T-cell (primary cell): ENCODE data around the gene SPATA31D3. TPM values are rescaled to one million over a fixed set of nuclear protein-coding genes. Genes with fewer than 3 reads are reported as not detected.
"Not testable (repeated sequence)": the region's sequence is repeated elsewhere in the genome, so short reads cannot be mapped to it uniquely, and the experiment has no call there.

Experiments used
- ATAC-seq, 4 experiments: fragments of 200-7000 bp in 3 of 4; fragments of 150-1000 bp in 1 of 4; cut with Tn5 transposase; replicated peaks in 1 of 4; 1 replicate in 3 of 4; 2 replicates in 1 of 4; pipeline ENCODE4 v1.10.0; 2021; ENCODE audit warnings: moderate library complexity in 3 of 4, mild to moderate bottlenecking in 2 of 4, moderate number of reproducible peaks in 1 of 4
- CTCF ChIA-PET, 2 donors: fragments of 300-600 bp; sonication (Branson Sonifier 250); formaldehyde crosslinking; loops; one replicate each; lab custom pipeline; 2022; ENCODE audit warnings: antibody characterized with exemption in 2 of 2; lab: Charles Lee
- POLR2A ChIA-PET, 2 donors: fragments of 300-600 bp; sonication (Branson Sonifier 250); formaldehyde crosslinking; loops; one replicate each; lab custom pipeline; 2022; ENCODE audit warnings: antibody characterized with exemption in 2 of 2; lab: Charles Lee
- DNase-seq, 35 experiments: peaks; one replicate each; pipeline versions ENCODE4 v3.0.0 to v3.0.0-alpha.2; 2013 to 2023
- H3K27ac ChIP-seq: one replicate; pipeline ENCODE4 v1.5.1; 2013; ENCODE audit warnings: low read length
- H3K27me3 ChIP-seq, 2 experiments: replicated peaks in 1 of 2; 1 replicate in 1 of 2; 2 replicates in 1 of 2; pipeline versions ENCODE4 v1.6.1 to v1.7.0; 2013; ENCODE audit warnings: low read length in 1 of 2, mixed read lengths in 1 of 2; ENCODE audit not compliant: control insufficient read depth in 2 of 2, insufficient read depth in 2 of 2; ENCODE audit errors: extremely low read depth in 1 of 2
- H3K36me3 ChIP-seq, 2 donors: 1 replicate in 1 of 2; 2 replicates in 1 of 2; pipeline versions ENCODE4 v1.6.1 to v1.7.0; 2013; ENCODE audit warnings: low read length in 1 of 2; ENCODE audit not compliant: control insufficient read depth in 2 of 2, insufficient read depth in 1 of 2; ENCODE audit errors: extremely low read depth in 1 of 2
- H3K4me1 ChIP-seq, 2 experiments: 1 replicate in 1 of 2; 2 replicates in 1 of 2; pipeline versions ENCODE4 v1.6.1 to v1.7.0; 2013; ENCODE audit warnings: low read length in 2 of 2, mixed read lengths in 1 of 2; ENCODE audit not compliant: insufficient read depth in 2 of 2, control insufficient read depth in 1 of 2; ENCODE audit errors: extremely low read depth in 1 of 2
- H3K4me3 ChIP-seq, 2 donors: 1 replicate in 1 of 2; 2 replicates in 1 of 2; pipeline versions ENCODE4 v1.5.1 to v1.7.0; 2013; ENCODE audit warnings: mild to moderate bottlenecking in 2 of 2, low read length in 1 of 2, moderate library complexity in 1 of 2; ENCODE audit not compliant: control insufficient read depth in 1 of 2; ENCODE audit errors: extremely low read depth in 1 of 2
- H3K9me3 ChIP-seq: 2 replicates; pipeline ENCODE4 v1.7.0; 2013
- H3K27ac Mint-ChIP-seq, 2 donors: one replicate each; pipeline ENCODE4 v1.8.0; 2020 to 2021; ENCODE audit warnings: mild to moderate bottlenecking in 2 of 2, mixed read lengths in 2 of 2
- H3K27me3 Mint-ChIP-seq, 2 donors: one replicate each; pipeline ENCODE4 v1.8.0; 2021 to 2022; ENCODE audit warnings: mixed read lengths in 2 of 2
- H3K36me3 Mint-ChIP-seq: one replicate; pipeline ENCODE4 v1.8.0; 2021; ENCODE audit warnings: mixed read lengths
- H3K4me1 Mint-ChIP-seq, 3 donors: one replicate each; pipeline ENCODE4 v1.8.0; 2020 to 2022; ENCODE audit warnings: mixed read lengths in 3 of 3, mild to moderate bottlenecking in 1 of 3
- H3K4me3 Mint-ChIP-seq, 3 donors: one replicate each; pipeline ENCODE4 v1.8.0; 2020 to 2022; ENCODE audit warnings: mild to moderate bottlenecking in 3 of 3, mixed read lengths in 3 of 3, moderate library complexity in 3 of 3
- H3K9me3 Mint-ChIP-seq, 3 donors: one replicate each; pipeline ENCODE4 v1.8.0; 2020 to 2022; ENCODE audit warnings: mixed read lengths in 3 of 3
- WGBS: methylation state at CpG from one replicate; pipeline ENCODE4 v1.1.5; 2013; ENCODE audit warnings: missing lambda C conversion rate; ENCODE audit not compliant: insufficient coverage; 5-methylcytosine and 5-hydroxymethylcytosine counted together
- total RNA-seq, 35 experiments: library from RNA in 6 of 35; stranded (reverse) in 6 of 35; fragments of 120-200 nt in 1 of 35; gene quantifications; one replicate each; pipeline versions ENCODE4 v1.2.1 to v1.2.4 and lab custom pipeline; 2013 to 2026

Gene SPATA31D3
- total RNA-seq, 5 donors from 2014 or later (not counting 1 experiment from before 2014, with no cell fraction given): not detected

DNA sequence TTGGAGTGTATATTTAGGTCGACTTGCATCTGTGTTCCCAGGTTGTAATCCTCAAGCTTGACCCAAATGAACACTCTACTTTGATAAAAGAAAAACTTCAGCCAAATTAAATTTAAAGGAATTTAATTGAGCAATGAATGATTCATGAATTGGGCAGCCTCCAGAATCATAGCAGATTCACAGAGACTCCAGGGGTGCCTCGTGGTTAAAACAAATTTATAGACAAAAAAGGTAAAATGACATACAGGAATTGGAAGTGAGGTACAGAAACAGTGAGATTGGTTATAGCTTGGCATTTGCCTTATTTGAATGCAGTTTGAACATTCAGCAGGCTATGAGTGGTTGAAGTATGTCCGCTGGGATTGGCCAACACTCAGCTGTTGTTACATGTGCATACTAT, 36.6 kb upstream of the SPATA31D3 start:
- Mint-ChIP-seq H3K9me3 (peaks cover 0 to 3% (median 0%) of the 10 kb centered on the region in 3 donors), H3K27ac (no peak overlapping the region), H3K4me1 (no peaks in the 10 kb centered on the region), H3K27me3 (no peaks in the 10 kb centered on the region), H3K4me3 (no peak overlapping the region), H3K36me3 (no peaks in the 10 kb centered on the region)
- ATAC-seq (no peak), DNase-seq (no peak)
- Histone ChIP-seq H3K27me3 (no peaks in the 10 kb centered on the region), H3K36me3 (no peaks in the 10 kb centered on the region), H3K27ac (no peak overlapping the region), H3K4me1 (no peaks in the 10 kb centered on the region), H3K9me3 (no peaks in the 10 kb centered on the region), H3K4me3 (no peak overlapping the region)
- CTCF ChIA-PET: no interaction called here
- POLR2A ChIA-PET: no interaction called here
- 82% methylated on average over 2 of the region's 3 CpGs for WGBS

DNA sequence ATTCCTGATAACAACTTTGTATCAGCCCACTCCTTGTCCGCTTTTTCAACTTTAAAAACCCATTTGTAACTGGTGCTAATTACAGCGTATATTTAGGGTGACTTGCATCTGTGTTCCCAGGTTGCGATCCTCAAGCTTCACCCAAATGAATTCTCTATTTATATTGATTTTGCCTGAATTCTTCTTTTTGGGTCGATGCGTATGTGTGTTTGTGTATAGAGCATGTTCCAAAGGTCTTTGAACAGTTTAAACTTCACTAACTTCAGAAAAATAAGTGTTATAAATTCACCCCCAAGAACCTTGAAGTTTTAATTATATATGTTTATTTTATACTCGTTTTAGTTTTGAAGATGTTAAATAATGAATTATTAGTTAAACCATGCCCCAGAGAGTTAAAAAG, 31.2 kb upstream of the SPATA31D3 start:
- H3K36me3 ChIP-seq: no peaks in the 10 kb centered on the region
- H3K27ac ChIP-seq: no peak overlapping the region
- H3K9me3 Mint-ChIP-seq: peaks cover 0 to 8% (median 8%) of the 10 kb centered on the region in 3 donors
- H3K4me3 Mint-ChIP-seq: no peak overlapping the region
- ATAC-seq (no peak), DNase-seq (no peak)
- CTCF ChIA-PET: no interaction called here
- no peak overlapping the region for H3K4me3 ChIP-seq
- no peaks in the 10 kb centered on the region for H3K9me3 ChIP-seq
- POLR2A ChIA-PET: no interaction called here
- H3K27ac Mint-ChIP-seq: no peak overlapping the region
- no peaks in the 10 kb centered on the region for H3K4me1 Mint-ChIP-seq
- no CpG with 5 or more reads among the region's 6 CpGs for WGBS
- peaks cover 0 to 12% of the 10 kb centered on the region in 2 donors for H3K27me3 Mint-ChIP-seq
- H3K4me1 ChIP-seq: no peaks in the 10 kb centered on the region
- H3K27me3 ChIP-seq: no peaks in the 10 kb centered on the region
- H3K36me3 Mint-ChIP-seq: no peaks in the 10 kb centered on the region

DNA sequence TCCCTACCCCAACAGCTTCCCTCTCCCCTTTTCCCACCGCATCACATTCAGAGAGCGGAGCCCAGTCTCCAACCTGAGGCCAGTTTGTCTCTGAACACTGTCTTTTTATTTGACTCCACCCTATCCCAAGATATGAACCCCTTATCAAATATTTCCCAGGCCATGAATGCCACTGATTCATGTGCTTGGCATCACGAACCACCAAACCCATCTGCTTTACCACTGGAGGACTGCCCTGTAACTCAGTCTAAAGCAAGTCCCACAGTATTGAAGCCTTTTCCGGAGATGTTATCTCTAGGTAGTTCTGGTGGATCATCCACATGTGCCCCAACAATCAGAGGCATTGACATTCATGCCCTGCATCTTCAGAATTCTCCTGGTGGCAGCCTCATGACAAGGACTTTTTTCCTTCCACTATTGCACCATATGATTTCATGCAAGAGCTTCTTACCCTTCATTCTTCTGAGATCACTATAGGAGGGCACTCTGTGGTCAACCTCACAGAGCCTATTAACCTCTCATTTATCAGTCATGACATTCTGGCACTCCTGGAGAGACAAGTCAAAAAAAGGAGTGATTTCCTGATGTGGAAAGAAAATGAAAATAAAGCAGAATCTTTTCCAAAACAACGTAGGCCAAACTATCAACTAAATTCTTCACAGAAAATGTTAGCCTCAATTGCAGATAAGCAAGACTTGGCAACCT, 27.3 kb upstream of the SPATA31D3 start:
- Histone ChIP-seq H3K4me3 (no peak overlapping the region), H3K4me1 (no peaks in the 10 kb centered on the region), H3K36me3 (no peaks in the 10 kb centered on the region), H3K27ac (no peak overlapping the region), H3K9me3 (no peaks in the 10 kb centered on the region), H3K27me3 (no peaks in the 10 kb centered on the region)
- Mint-ChIP-seq H3K4me1 (no peaks in the 10 kb centered on the region), H3K27ac (no peak overlapping the region), H3K9me3 (peaks cover 0 to 8% (median 8%) of the 10 kb centered on the region in 3 donors), H3K36me3 (no peaks in the 10 kb centered on the region), H3K27me3 (peaks cover 0 to 12% of the 10 kb centered on the region in 2 donors), H3K4me3 (no peak overlapping the region)
- POLR2A ChIA-PET: no interaction called here
- 76% methylated on average over 4 of the region's 5 CpGs for WGBS
- ATAC-seq (no peak), DNase-seq (no peak)
- CTCF ChIA-PET: no interaction called here

DNA sequence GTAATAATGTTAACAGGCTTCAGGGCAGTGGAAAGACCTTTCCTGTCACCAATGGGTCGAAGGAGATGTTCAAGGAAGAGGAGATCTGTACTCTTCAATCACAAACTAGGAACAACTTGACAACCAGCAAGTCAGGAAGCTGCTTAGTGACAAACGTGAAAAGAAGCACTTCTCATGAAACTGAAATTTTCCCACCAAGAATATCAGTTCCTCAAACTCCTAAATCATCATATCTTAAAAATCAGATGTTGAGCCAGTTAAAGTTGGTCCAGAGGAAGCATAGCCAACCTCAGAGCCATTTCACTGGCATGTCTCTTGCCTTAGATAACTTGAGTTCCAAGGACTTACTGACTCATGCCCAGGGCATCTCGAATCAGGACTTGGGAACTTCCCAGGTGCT, 24.8 kb upstream of the SPATA31D3 start:
- H3K9me3 Mint-ChIP-seq, H3K27ac ChIP-seq, H3K27ac Mint-ChIP-seq, H3K4me3 Mint-ChIP-seq, POLR2A ChIA-PET, CTCF ChIA-PET, H3K36me3 Mint-ChIP-seq, ATAC-seq, H3K27me3 ChIP-seq, H3K4me1 ChIP-seq, H3K4me1 Mint-ChIP-seq, H3K4me3 ChIP-seq, H3K9me3 ChIP-seq, DNase-seq, H3K36me3 ChIP-seq: not testable (repeated sequence)
- peaks cover 0 to 12% of the 10 kb centered on the region in 2 donors for H3K27me3 Mint-ChIP-seq
- no CpG with 5 or more reads among the region's 3 CpGs for WGBS

DNA sequence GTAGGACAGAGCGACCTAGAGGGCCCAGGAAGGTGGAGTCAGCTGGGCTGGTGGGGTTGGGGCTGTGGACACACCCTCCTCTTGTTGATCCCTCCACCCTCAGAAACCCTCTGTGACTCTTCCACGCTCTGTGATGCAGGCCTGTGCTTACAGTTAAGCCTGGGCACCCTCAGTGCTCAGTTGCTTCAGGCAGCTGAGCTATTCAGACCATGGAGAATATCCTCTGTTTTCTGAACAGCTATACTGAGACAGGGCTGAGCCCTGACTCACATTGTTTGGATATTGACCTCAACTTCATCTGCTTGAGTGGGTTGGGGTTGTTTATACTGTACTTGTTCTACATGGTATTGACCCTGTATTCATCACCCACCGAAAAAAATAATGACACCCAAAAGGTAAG, 15.0 kb upstream of the SPATA31D3 start, which contains the start of gene SPATA31D4:
Gene SPATA31D4, plus strand, starts transcription at position 124 of the 400 bp plus-strand sequence. Its CDS starts 86 bp downstream, at position 210.
- H3K27me3 Mint-ChIP-seq, H3K4me3 Mint-ChIP-seq, POLR2A ChIA-PET, H3K27me3 ChIP-seq, H3K27ac Mint-ChIP-seq, CTCF ChIA-PET, H3K4me1 ChIP-seq, DNase-seq, H3K36me3 Mint-ChIP-seq, H3K9me3 ChIP-seq, H3K4me3 ChIP-seq, H3K36me3 ChIP-seq, H3K9me3 Mint-ChIP-seq, H3K27ac ChIP-seq, ATAC-seq, H3K4me1 Mint-ChIP-seq: not testable (repeated sequence)
- no CpG with 5 or more reads among the region's 3 CpGs for WGBS

DNA sequence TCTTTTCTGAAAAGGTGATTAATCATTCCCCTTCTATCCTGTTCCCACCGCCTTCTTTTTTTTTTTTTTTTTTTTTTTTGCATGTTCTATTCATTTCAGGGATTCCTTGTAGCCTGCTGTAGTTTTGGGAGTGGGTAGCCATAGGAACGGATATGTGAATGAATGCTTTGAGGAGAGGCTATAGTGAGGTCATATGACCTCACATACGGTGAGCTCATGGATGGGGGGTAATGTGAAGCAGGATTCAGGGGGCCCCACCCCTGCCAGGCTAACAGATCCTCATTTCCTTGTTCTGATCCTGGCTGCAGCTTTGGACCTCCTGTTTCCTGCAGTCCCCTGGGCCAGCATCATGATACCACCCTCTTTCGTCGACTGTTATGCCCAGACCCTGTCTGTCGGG, 13.2 kb upstream of the SPATA31D3 start:
- H3K27me3 ChIP-seq, POLR2A ChIA-PET, H3K27me3 Mint-ChIP-seq, H3K4me1 Mint-ChIP-seq, H3K9me3 ChIP-seq, H3K36me3 ChIP-seq, H3K9me3 Mint-ChIP-seq, H3K4me3 ChIP-seq, ATAC-seq, H3K27ac Mint-ChIP-seq, H3K27ac ChIP-seq, CTCF ChIA-PET, DNase-seq, H3K36me3 Mint-ChIP-seq, H3K4me1 ChIP-seq, H3K4me3 Mint-ChIP-seq: not testable (repeated sequence)
- no CpG with 5 or more reads among the region's 6 CpGs for WGBS
